A549 (cell line): ENCODE measurements around the gene MTG2. TPM values are rescaled to one million over a fixed set of nuclear protein-coding genes. Genes with fewer than 3 reads are reported as not detected.
"Not testable (repeated sequence)": the region's sequence is repeated elsewhere in the genome, so short reads cannot be mapped to it uniquely, and the experiment has no call there.

ENCODE experiments used
- ATAC-seq, 2 experiments: fragments of 200-7000 bp in 1 of 2; fragments of >200 bp in 1 of 2; cut with Nextera tagmentation in 1 of 2; cut with Tn5 transposase in 1 of 2; 3 replicates each; pipeline versions ENCODE4 v1.8.0 to v1.9.1; 2018 to 2020; ENCODE audit warnings: mild to moderate bottlenecking in 1 of 2, moderate library complexity in 1 of 2
- CTCF ChIA-PET: fragments of 300-600 bp; sonication (Branson Sonifier 250); formaldehyde crosslinking; extraction: SDS; loops from one replicate; lab custom pipeline; 2021; ENCODE audit warnings: antibody characterized with exemption, inconsistent platforms; lab: Yijun Ruan, JAX
- POLR2A ChIA-PET: fragments of 350-600 bp; formaldehyde crosslinking; extraction: SDS; loops from one replicate; lab custom pipeline; 2021; ENCODE audit warnings: antibody characterized with exemption, inconsistent platforms; lab: Yijun Ruan, JAX
- DNase-seq, 2 experiments: peaks; one replicate each; pipeline versions ENCODE4 v3.0.0 to v3.0.0-alpha.2; 2011 to 2016; ENCODE audit warnings: low read depth in 1 of 2, low spot score in 1 of 2
- FAIRE-seq: peaks from 2 replicates; lab custom pipeline; 2011; peaks lifted over from hg19 to GRCh38; lab: Jason Lieb, UNC
- H3K27ac ChIP-seq, 2 experiments: fragments of >200 bp; sonication (Bioruptor Twin); formaldehyde crosslinking; 3 replicates each; pipeline ENCODE4 v1.5.1; 2016 to 2017
- H3K4me1 ChIP-seq: fragments of >200 bp; sonication (Bioruptor Twin); formaldehyde crosslinking; 3 replicates; pipeline ENCODE4 v1.6.1; 2016
- H3K4me2 ChIP-seq: fragments of >200 bp; sonication (Bioruptor Twin); formaldehyde crosslinking; 3 replicates; pipeline ENCODE4 v1.6.1; 2016
- H3K4me3 ChIP-seq: fragments of >200 bp; sonication (Bioruptor Twin); formaldehyde crosslinking; 3 replicates; pipeline ENCODE4 v1.5.1; 2016
- H3K9me3 ChIP-seq: fragments of >200 bp; sonication (Bioruptor Twin); formaldehyde crosslinking; 3 replicates; pipeline ENCODE4 v1.6.1; 2016
- CBX8 ChIP-seq: fragments of 200-600 bp; sonication (generic); IDR thresholded peaks from 2 replicates; pipeline ENCODE4 v1.6.1; 2016
- CEBPB ChIP-seq, 2 experiments: fragments of >200 bp in 1 of 2; sonication (Bioruptor Twin) in 1 of 2; formaldehyde crosslinking in 1 of 2; IDR thresholded peaks; 2 replicates each; pipeline ENCODE4 v1.6.1; 2012 to 2016
- CHD2 ChIP-seq: fragments of 150-350 bp; IDR thresholded peaks from 2 replicates; pipeline ENCODE4 v1.6.1; 2014; ENCODE audit warnings: low read length; ENCODE audit not compliant: partially characterized antibody
- EHF ChIP-seq: fragments of 250-450 bp; sonication (Bioruptor Pico); IDR thresholded peaks from 2 replicates; pipeline ENCODE4 v1.5.0; 2020; ENCODE audit warnings: mild to moderate bottlenecking
- GATA3 ChIP-seq: IDR thresholded peaks from 2 replicates; pipeline ENCODE4 v1.6.1; 2012; ENCODE audit warnings: borderline replicate concordance
- HOXB5 ChIP-seq: fragments of 250-450 bp; sonication (Bioruptor Pico); IDR thresholded peaks from 2 replicates; pipeline ENCODE4 v1.5.0; 2020; ENCODE audit warnings: mild to moderate bottlenecking, moderate library complexity
- JUN ChIP-seq, 2 experiments: fragments of >200 bp; sonication (Bioruptor Twin); formaldehyde crosslinking; IDR thresholded peaks; 2 replicates in 1 of 2; 3 replicates in 1 of 2; pipeline ENCODE4 v1.6.1; 2016 to 2017
- MYC ChIP-seq: IDR thresholded peaks from 2 replicates; pipeline ENCODE4 v1.6.1; 2012; ENCODE audit warnings: mild to moderate bottlenecking, inconsistent platforms, low read length, improper control_type of control experiment, borderline replicate concordance
- NFE2L2 ChIP-seq: fragments of 150-350 bp; conservative IDR thresholded peaks from 2 replicates; pipeline ENCODE4 v1.6.1; 2014; ENCODE audit warnings: low read length
- RARB ChIP-seq: fragments of 250-450 bp; sonication (Bioruptor Pico); IDR thresholded peaks from 2 replicates; pipeline ENCODE4 v1.8.0; 2021; ENCODE audit warnings: mild to moderate bottlenecking, moderate library complexity
- RFX5 ChIP-seq: fragments of 450-650 bp; IDR thresholded peaks from 2 replicates; pipeline ENCODE4 v1.7.1; 2014; ENCODE audit warnings: antibody characterized with exemption, mild to moderate bottlenecking, moderate library complexity
- TFCP2L1 ChIP-seq: fragments of 250-450 bp; sonication (Bioruptor Pico); IDR thresholded peaks from 2 replicates; pipeline ENCODE4 v1.5.0; 2021; ENCODE audit warnings: mild to moderate bottlenecking
- TP53 ChIP-seq: fragments of 250-450 bp; sonication (Bioruptor Pico); IDR thresholded peaks from 2 replicates; pipeline ENCODE4 v1.5.0; 2021; ENCODE audit warnings: mild to moderate bottlenecking, moderate library complexity
- ZFP36 ChIP-seq: fragments of 450-650 bp; IDR thresholded peaks from 2 replicates; pipeline ENCODE4 v1.6.1; 2014; ENCODE audit warnings: borderline replicate concordance; ENCODE audit not compliant: partially characterized antibody
- ZNF302 ChIP-seq: fragments of 250-450 bp; sonication (Bioruptor Pico); IDR thresholded peaks from 2 replicates; pipeline ENCODE4 v1.9.0; 2021; ENCODE audit warnings: inconsistent platforms, mild to moderate bottlenecking, moderate library complexity
- ZSCAN20 ChIP-seq: fragments of 250-450 bp; sonication (Bioruptor Pico); IDR thresholded peaks from 2 replicates; pipeline ENCODE4 v1.8.0; 2022; ENCODE audit warnings: mild to moderate bottlenecking, moderate library complexity
- WGBS: methylation state at CpG from one replicate; pipeline ENCODE4 v1.1.6; 2017; ENCODE audit errors: missing lambda C conversion rate; 5-methylcytosine and 5-hydroxymethylcytosine counted together
- polyA plus RNA-seq, 4 experiments: library from polyadenylated mRNA; depleted of rRNA in 3 of 4; stranded (reverse); fragments of >200 nt; fragmentation: RNase III in 1 of 4; extraction: RNeasy Plus Mini Kit Qiagen cat#74134 plus additional on column Dnase treatment in 1 of 4; gene quantifications; 2 replicates in 3 of 4; 3 replicates in 1 of 4; pipeline ENCODE4 v1.2.3, GENCODE V29; 2011 to 2017
- TF ChIP-seq, protein P1 (sequence below): IDR thresholded peaks from 2 replicates; pipeline ENCODE4 v1.6.1; 2012; ENCODE audit warnings: low read depth, borderline replicate concordance
- TF ChIP-seq, protein P2 (sequence below): IDR thresholded peaks from 2 replicates; pipeline ENCODE4 v1.6.1; 2012
- TF ChIP-seq, protein P3 (sequence below): fragments of 250-450 bp; sonication (Bioruptor Pico); IDR thresholded peaks from 2 replicates; pipeline ENCODE4 v1.5.0; 2020; ENCODE audit warnings: low read depth, mild to moderate bottlenecking, moderate library complexity
- TF ChIP-seq, protein P4 (sequence below): IDR thresholded peaks from 2 replicates; pipeline ENCODE4 v1.6.1; 2012
- TF ChIP-seq, protein P5 (sequence below): fragments of >200 bp; sonication (Bioruptor Twin); formaldehyde crosslinking; IDR thresholded peaks from 3 replicates; pipeline ENCODE4 v1.5.1; 2016

The MTG2 gene
- polyA plus RNA-seq, 2 of the 4 experiments (the other 2 are of a cell fraction), result 21.9 to 28.7 TPM

DNA sequence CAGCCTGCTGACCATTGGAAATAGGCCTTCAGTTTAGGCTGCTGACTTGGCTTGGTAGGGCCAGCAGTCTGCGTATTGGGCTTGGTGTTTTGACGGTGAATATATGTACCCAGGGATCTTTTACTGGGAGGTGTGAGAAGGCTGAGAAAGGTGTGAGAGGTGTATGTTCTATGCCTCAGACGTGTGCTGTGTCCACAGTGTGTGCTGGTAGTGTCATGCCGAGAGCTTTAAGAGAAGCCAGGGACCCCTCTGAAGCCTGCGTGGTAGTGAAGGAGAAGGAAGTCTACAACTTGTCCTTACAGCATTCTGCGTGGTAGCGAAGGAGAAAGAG lies 37.2 kb upstream of the MTG2 start:
- H3K4me2 ChIP-seq, result no peak overlapping the region
- TF ChIP-seq TFCP2L1 (CRISPR knock-in tag) (no peak), RARB (CRISPR knock-in tag) (no peak), JUN (IDR thresholded peaks at IDR 0.05) (no peak), RFX5 (no peak), CEBPB (IDR thresholded peaks at IDR 0.05) (no peak), ZFP36 (no peak)
- TF ChIP-seq, protein P1, sequence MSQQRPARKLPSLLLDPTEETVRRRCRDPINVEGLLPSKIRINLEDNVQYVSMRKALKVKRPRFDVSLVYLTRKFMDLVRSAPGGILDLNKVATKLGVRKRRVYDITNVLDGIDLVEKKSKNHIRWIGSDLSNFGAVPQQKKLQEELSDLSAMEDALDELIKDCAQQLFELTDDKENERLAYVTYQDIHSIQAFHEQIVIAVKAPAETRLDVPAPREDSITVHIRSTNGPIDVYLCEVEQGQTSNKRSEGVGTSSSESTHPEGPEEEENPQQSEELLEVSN, result no peak
- TF ChIP-seq, protein P2, sequence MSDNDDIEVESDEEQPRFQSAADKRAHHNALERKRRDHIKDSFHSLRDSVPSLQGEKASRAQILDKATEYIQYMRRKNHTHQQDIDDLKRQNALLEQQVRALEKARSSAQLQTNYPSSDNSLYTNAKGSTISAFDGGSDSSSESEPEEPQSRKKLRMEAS, result no peak
- TF ChIP-seq, all 56 proteins: peak for 0
- FAIRE-seq, result no peak
- POLR2A ChIA-PET, result no interaction called here
- Histone ChIP-seq H3K27ac (no peak overlapping the region), H3K9me3 (no peaks in the 10 kb centered on the region), H3K4me3 (no peak overlapping the region), H3K4me1 (peaks cover 18% of the 10 kb centered on the region)
- no peak for ATAC-seq
- DNase-seq, result no peak
- CTCF ChIA-PET, result interaction anchor here (1.0 to 1.5 kb wide), 2 partner anchors 11 to 135 kb away, joined by 4 read pairs; no protein-coding TSS in a partner anchor
- 90% methylated on average over 7 of the region's 7 CpGs for WGBS

DNA sequence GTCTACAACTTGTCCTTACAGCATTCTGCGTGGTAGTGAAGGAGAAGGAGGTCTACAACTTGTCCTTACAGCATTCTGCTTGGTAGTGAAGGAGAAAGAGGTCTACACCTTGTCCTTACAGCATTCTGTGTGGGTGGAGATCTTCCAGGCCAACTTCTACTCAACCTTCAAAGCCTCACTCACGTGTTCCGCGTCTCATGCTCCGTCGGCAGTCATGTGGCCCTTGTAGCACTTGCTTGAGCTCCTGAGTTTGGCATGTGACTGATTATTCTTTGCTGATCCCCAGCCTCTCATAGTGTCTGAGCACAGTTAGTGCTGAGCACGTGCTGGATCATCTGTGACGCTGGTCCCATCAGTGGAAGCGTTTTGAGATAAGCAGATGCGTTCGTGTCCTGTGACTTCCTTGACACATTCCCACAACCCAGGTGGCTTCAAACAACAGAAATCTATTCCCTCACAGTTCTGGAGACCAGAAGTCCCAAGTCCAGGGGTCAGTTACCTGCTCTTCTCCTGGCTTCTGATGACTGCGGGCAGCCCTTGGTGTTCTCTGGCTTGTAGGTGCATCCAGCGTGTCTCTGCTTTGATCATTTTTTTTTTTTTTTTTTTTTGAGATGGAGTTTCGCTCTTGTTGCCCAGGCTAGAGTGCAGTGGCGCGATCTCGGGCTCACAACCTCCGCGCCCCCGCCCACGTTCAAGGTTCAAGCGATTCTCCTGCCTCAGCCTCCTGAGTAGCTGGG lies 36.6 kb upstream of the MTG2 start:
- H3K4me2 ChIP-seq, result no peak overlapping the region
- no peak for TF ChIP-seq TP53
- TF ChIP-seq, protein P3, sequence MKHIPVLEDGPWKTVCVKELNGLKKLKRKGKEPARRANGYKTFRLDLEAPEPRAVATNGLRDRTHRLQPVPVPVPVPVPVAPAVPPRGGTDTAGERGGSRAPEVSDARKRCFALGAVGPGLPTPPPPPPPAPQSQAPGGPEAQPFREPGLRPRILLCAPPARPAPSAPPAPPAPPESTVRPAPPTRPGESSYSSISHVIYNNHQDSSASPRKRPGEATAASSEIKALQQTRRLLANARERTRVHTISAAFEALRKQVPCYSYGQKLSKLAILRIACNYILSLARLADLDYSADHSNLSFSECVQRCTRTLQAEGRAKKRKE (CRISPR knock-in tag), result no peak
- no peak for TF ChIP-seq CHD2
- TF ChIP-seq EHF, result no peak
- TF ChIP-seq ZFP36, result no peak
- no peak for TF ChIP-seq GATA3
- no peak for TF ChIP-seq CBX8
- no peak for TF ChIP-seq MYC
- TF ChIP-seq, all 56 proteins: peak for 0
- Histone ChIP-seq H3K9me3 (no peaks in the 10 kb centered on the region), H3K4me3 (no peak overlapping the region), H3K27ac (no peak overlapping the region), H3K4me1 (peaks cover 14% of the 10 kb centered on the region)
- no peak for FAIRE-seq
- no peak for ATAC-seq
- no peak for DNase-seq
- ChIA-PET CTCF (interaction anchor here (1.0 to 1.8 kb wide), 3 partner anchors 10 to 136 kb away, joined by 4 to 8 read pairs (median 4); no protein-coding TSS in a partner anchor), POLR2A (no interaction called here)
- 96% methylated on average over 22 of the region's 22 CpGs for WGBS

DNA sequence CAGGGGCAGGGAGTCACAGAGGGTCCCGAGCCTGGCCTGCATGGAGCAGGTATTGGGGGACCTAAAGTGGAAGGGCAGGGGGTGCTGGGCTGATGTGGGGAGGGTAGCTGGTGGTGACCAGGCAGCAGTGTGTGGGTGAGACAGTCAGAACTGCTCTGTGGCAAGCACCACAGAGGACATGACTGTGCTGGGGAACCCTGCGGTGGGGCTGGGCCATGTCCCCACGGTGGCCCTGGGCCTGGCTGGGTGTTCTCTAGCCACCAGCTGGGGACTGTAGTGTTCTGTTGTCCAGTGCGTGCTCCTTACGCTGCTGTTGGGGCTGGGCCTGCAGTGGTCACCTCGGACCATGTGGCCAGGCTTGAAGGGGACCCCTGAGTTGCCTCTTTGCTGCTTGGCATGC lies 35.7 kb upstream of the MTG2 start:
- Histone ChIP-seq H3K9me3 (no peaks in the 10 kb centered on the region), H3K27ac (no peak overlapping the region), H3K4me2 (no peak overlapping the region), H3K4me1 (peaks cover 8% of the 10 kb centered on the region), H3K4me3 (no peak overlapping the region)
- TF ChIP-seq, protein P4, sequence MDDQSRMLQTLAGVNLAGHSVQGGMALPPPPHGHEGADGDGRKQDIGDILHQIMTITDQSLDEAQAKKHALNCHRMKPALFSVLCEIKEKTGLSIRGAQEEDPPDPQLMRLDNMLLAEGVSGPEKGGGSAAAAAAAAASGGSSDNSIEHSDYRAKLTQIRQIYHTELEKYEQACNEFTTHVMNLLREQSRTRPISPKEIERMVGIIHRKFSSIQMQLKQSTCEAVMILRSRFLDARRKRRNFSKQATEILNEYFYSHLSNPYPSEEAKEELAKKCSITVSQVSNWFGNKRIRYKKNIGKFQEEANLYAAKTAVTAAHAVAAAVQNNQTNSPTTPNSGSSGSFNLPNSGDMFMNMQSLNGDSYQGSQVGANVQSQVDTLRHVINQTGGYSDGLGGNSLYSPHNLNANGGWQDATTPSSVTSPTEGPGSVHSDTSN, result no peak
- no peak for TF ChIP-seq NFE2L2
- DNase-seq (no peak), ATAC-seq (no peak), FAIRE-seq (no peak)
- 92% methylated on average over 6 of the region's 6 CpGs for WGBS
- ChIA-PET CTCF (interaction anchor here (1.8 kb wide), 1 partner anchor 10 kb away, joined by 8 read pairs; no protein-coding TSS in a partner anchor), POLR2A (no interaction called here)

DNA sequence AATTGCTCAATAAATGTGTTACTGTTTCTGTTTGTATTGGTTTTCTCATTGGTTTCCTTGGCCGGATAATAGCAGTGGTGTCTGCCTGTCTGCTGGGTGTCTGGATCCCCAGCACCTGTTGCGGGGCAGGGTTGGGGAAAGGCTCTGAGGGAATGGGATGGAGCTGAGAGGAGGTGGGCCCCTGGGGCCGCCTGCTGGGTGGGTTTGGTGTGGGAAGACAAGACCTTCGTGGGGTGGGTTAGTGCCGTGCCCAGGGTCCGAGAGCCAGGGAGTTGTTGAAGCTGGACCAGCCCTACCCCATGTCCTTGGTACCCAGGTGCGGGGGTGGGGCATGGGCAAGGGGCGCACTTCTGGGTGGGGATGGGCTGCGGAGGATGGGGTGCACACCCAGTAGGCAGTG lies 35.3 kb upstream of the MTG2 start:
- H3K27ac ChIP-seq, result no peak overlapping the region
- DNase-seq (no peak), FAIRE-seq (no peak), ATAC-seq (no peak)
- no peaks in the 10 kb centered on the region for H3K9me3 ChIP-seq
- TF ChIP-seq HOXB5 (CRISPR knock-in tag), result no peak
- TF ChIP-seq, protein P5, sequence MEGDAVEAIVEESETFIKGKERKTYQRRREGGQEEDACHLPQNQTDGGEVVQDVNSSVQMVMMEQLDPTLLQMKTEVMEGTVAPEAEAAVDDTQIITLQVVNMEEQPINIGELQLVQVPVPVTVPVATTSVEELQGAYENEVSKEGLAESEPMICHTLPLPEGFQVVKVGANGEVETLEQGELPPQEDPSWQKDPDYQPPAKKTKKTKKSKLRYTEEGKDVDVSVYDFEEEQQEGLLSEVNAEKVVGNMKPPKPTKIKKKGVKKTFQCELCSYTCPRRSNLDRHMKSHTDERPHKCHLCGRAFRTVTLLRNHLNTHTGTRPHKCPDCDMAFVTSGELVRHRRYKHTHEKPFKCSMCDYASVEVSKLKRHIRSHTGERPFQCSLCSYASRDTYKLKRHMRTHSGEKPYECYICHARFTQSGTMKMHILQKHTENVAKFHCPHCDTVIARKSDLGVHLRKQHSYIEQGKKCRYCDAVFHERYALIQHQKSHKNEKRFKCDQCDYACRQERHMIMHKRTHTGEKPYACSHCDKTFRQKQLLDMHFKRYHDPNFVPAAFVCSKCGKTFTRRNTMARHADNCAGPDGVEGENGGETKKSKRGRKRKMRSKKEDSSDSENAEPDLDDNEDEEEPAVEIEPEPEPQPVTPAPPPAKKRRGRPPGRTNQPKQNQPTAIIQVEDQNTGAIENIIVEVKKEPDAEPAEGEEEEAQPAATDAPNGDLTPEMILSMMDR, result no peak
- no peak for TF ChIP-seq ZSCAN20 (CRISPR knock-in tag)
- TF ChIP-seq ZNF302, result no peak
- CTCF ChIA-PET, result interaction anchor here (1.8 kb wide), 1 partner anchor 9 kb away, joined by 8 read pairs; no protein-coding TSS in a partner anchor
- no peak overlapping the region for H3K4me3 ChIP-seq
- peaks cover 8% of the 10 kb centered on the region for H3K4me1 ChIP-seq
- POLR2A ChIA-PET, result no interaction called here
- WGBS, result 94% methylated on average over 9 of the region's 9 CpGs
- H3K4me2 ChIP-seq, result no peak overlapping the region

DNA sequence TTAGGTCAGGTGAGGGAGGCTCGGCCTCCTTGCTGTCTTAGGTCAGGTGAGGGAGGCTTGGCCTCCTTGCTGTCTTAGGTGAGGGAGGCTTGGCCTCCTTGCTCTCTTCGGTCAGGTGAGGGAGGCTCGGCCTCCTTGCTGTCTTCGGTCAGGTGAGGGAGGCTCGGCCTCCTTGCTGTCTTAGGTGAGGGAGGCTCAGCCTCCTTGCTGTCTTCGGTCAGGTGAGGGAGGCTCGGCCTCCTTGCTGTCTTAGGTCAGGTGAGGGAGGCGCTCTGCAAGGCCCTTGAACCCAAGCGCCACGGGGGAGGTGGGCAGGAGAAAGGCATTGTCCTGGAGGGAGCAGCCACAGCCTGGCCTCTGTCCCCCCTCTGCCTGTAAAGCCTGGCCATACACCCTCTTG lies 34.4 kb upstream of the MTG2 start:
- H3K4me1 ChIP-seq, H3K27ac ChIP-seq, FAIRE-seq, H3K9me3 ChIP-seq, ATAC-seq, POLR2A ChIA-PET, DNase-seq, H3K4me3 ChIP-seq, H3K4me2 ChIP-seq: not testable (repeated sequence)
- 100% methylated on average over 2 of the region's 10 CpGs for WGBS
- CTCF ChIA-PET, result interaction anchor here (1.8 kb wide), 1 partner anchor 8 kb away, joined by 8 read pairs; no protein-coding TSS in a partner anchor
